CD14-positive monocyte (primary cell): ENCODE data around the gene PRKD3. TPM values are rescaled to one million over a fixed set of nuclear protein-coding genes. Genes with fewer than 3 reads are reported as not detected.

Experiments used
- DNase-seq, 3 donors: peaks; one replicate each; pipeline ENCODE4 v3.0.0-alpha.2; 2011 to 2022
- H2AFZ ChIP-seq: 2 replicates; pipeline ENCODE4 v1.6.0; 2012; ENCODE audit warnings: mild to moderate bottlenecking, low read depth, low read length, inconsistent platforms; ENCODE audit not compliant: insufficient read depth, poor library complexity, severe bottlenecking
- H3K27ac ChIP-seq, 2 donors: 1 replicate in 1 of 2; 2 replicates in 1 of 2; pipeline ENCODE4 v1.5.1; 2012 to 2013; ENCODE audit warnings: low read length in 2 of 2, control low read depth in 1 of 2, inconsistent platforms in 1 of 2, low read depth in 1 of 2, mild to moderate bottlenecking in 1 of 2
- H3K27me3 ChIP-seq, 2 donors: one replicate each; pipeline versions ENCODE4 v1.6.0 to v1.6.1; 2011 to 2013; ENCODE audit warnings: low read length in 2 of 2; ENCODE audit not compliant: control insufficient read depth in 2 of 2, insufficient read depth in 2 of 2
- H3K36me3 ChIP-seq, 2 donors: replicated peaks in 1 of 2; 1 replicate in 1 of 2; 2 replicates in 1 of 2; pipeline versions ENCODE4 v1.5.1 to v1.6.1; 2012 to 2013; ENCODE audit warnings: low read length in 2 of 2, control low read depth in 1 of 2, inconsistent platforms in 1 of 2, mild to moderate bottlenecking in 1 of 2; ENCODE audit not compliant: insufficient read depth in 2 of 2, control insufficient read depth in 1 of 2
- H3K4me1 ChIP-seq, 2 donors: 1 replicate in 1 of 2; 2 replicates in 1 of 2; pipeline versions ENCODE4 v1.5.1 to v1.6.1; 2012 to 2013; ENCODE audit warnings: low read length in 2 of 2, control low read depth in 1 of 2, inconsistent platforms in 1 of 2, mild to moderate bottlenecking in 1 of 2, moderate library complexity in 1 of 2; ENCODE audit not compliant: insufficient read depth in 2 of 2, control insufficient read depth in 1 of 2
- H3K4me2 ChIP-seq: replicated peaks from 2 replicates; pipeline ENCODE3; 2012; ENCODE audit warnings: low read length, moderate library complexity, mild to moderate bottlenecking; ENCODE audit not compliant: poor library complexity, severe bottlenecking; ENCODE audit errors: extremely low read depth
- H3K4me3 ChIP-seq, 3 experiments: fragments of 200-600 bp in 1 of 3; sonication (generic) in 1 of 3; replicated peaks in 1 of 3; 1 replicate in 2 of 3; 2 replicates in 1 of 3; pipeline ENCODE4 v1.5.1; 2011 to 2013; ENCODE audit warnings: low read length in 3 of 3, mild to moderate bottlenecking in 3 of 3, control low read depth in 2 of 3, low read depth in 2 of 3, inconsistent platforms in 1 of 3, moderate library complexity in 1 of 3
- H3K79me2 ChIP-seq: 2 replicates; pipeline ENCODE4 v1.6.0; 2012; ENCODE audit warnings: mild to moderate bottlenecking, control low read depth, inconsistent platforms, low read length, moderate library complexity; ENCODE audit not compliant: insufficient read depth
- H3K9ac ChIP-seq: 2 replicates; pipeline ENCODE4 v1.6.0; 2017; ENCODE audit warnings: low read length, mild to moderate bottlenecking; ENCODE audit not compliant: insufficient read depth, poor library complexity, severe bottlenecking
- H3K9me3 ChIP-seq, 2 donors: replicated peaks in 1 of 2; 1 replicate in 1 of 2; 2 replicates in 1 of 2; pipeline versions ENCODE4 v1.5.1 to v1.6.1; 2012 to 2013; ENCODE audit warnings: low read length in 2 of 2, control low read depth in 1 of 2; ENCODE audit not compliant: control insufficient read depth in 1 of 2, insufficient read depth in 1 of 2
- H4K20me1 ChIP-seq: 2 replicates; pipeline ENCODE4 v1.6.0; 2012; ENCODE audit warnings: mild to moderate bottlenecking, low read length, control low read depth, moderate library complexity; ENCODE audit not compliant: insufficient read depth
- H3K27ac Mint-ChIP-seq, 7 donors: one replicate each; pipeline ENCODE4 v1.8.0; 2020; ENCODE audit warnings: mild to moderate bottlenecking in 7 of 7, mixed read lengths in 7 of 7, moderate library complexity in 6 of 7, inconsistent platforms in 2 of 7
- H3K27me3 Mint-ChIP-seq, 3 donors: one replicate each; pipeline ENCODE4 v1.8.0; 2021 to 2022; ENCODE audit warnings: low read depth in 3 of 3, mild to moderate bottlenecking in 3 of 3, mixed read lengths in 3 of 3, moderate library complexity in 3 of 3, inconsistent platforms in 1 of 3
- H3K36me3 Mint-ChIP-seq, 2 donors: one replicate each; pipeline ENCODE4 v1.8.0; 2020; ENCODE audit warnings: mixed read lengths in 2 of 2, inconsistent platforms in 1 of 2, mild to moderate bottlenecking in 1 of 2
- H3K4me1 Mint-ChIP-seq: one replicate; pipeline ENCODE4 v1.8.0; 2020; ENCODE audit warnings: mild to moderate bottlenecking, mixed read lengths
- H3K4me3 Mint-ChIP-seq, 2 donors: one replicate each; pipeline ENCODE4 v1.8.0; 2020; ENCODE audit warnings: mild to moderate bottlenecking in 2 of 2, mixed read lengths in 2 of 2, moderate library complexity in 1 of 2
- H3K9me3 Mint-ChIP-seq, 7 donors: one replicate each; pipeline ENCODE4 v1.8.0; 2020 to 2022; ENCODE audit warnings: mixed read lengths in 7 of 7, mild to moderate bottlenecking in 6 of 7, moderate library complexity in 6 of 7, inconsistent platforms in 2 of 7
- WGBS: methylation state at CpG from one replicate; pipeline ENCODE4 v1.1.5; 2013; ENCODE audit warnings: missing lambda C conversion rate; ENCODE audit not compliant: insufficient coverage; 5-methylcytosine and 5-hydroxymethylcytosine counted together
- intact Hi-C, 2 donors: fragments of 100-400 bp; cut with micrococcal nuclease; formaldehyde crosslinking; loops; one replicate each; pipeline versions ENCODE4 v1.15.0 to v1.15.1; 2023
- polyA plus RNA-seq, 3 donors: library from polyadenylated mRNA; depleted of rRNA in 1 of 3; unstranded in 2 of 3; stranded (reverse) in 1 of 3; fragments of 300-500 nt in 2 of 3; fragments of >200 nt in 1 of 3; fragmentation: Illumina TruSeq in 2 of 3; gene quantifications; 1 replicate in 2 of 3; 2 replicates in 1 of 3; pipeline ENCODE4 v1.2.3, GENCODE V29; 2012 to 2021
- TF ChIP-seq, protein P1 (sequence below): fragments of 200-600 bp; IDR thresholded peaks from one replicate; pipeline ENCODE4 v1.8.0; 2022; ENCODE audit warnings: antibody characterized with exemption, mild to moderate bottlenecking

Gene PRKD3
- polyA plus RNA-seq, 3 donors, result 14.2 to 17.5 (median 16.9) TPM

DNA sequence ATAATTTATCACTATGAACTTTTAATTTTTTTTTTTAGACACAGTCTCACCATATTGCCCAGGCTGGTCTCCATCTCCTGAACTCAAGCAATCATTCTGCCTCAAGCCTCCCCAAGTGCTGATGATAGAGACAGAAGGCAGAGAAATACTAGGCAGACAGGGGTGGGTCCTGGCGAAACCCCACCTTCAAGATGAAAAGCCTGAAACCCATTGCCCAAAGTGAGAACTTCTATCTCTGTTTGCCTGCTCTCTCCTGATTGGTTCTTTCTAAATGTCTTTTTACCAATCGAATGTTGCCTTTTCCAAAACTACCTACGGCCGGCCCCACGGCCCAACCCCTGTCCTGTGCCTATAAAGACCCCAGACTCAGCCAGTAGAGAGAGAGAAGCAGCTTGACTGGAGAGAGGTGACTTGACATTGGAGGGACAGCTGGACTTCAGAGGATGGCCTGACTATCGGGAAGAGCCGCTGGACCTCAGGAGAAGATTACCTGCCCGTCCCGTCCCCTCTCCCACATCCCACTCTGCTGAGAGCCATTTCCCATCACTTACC is 21.9 kb downstream of the PRKD3 start:
- no peak overlapping the region for H3K4me2 ChIP-seq
- H3K27ac ChIP-seq, result no peak overlapping the region
- no peak for DNase-seq
- peaks cover 100% of the 10 kb centered on the region for H3K79me2 ChIP-seq
- no peaks in the 10 kb centered on the region for H3K27me3 ChIP-seq
- H3K9me3 ChIP-seq, result no peaks in the 10 kb centered on the region
- H3K9ac ChIP-seq, result no peak overlapping the region
- Mint-ChIP-seq H3K4me3 (no peak overlapping the region), H3K27ac (peak overlapping the region in 2 of 7 donors; percentile 61 to 84), H3K27me3 (no peaks in the 10 kb centered on the region), H3K36me3 (peaks cover 11 to 27% of the 10 kb centered on the region in 2 donors), H3K9me3 (peaks cover 0 to 3% (median 0%) of the 10 kb centered on the region in 7 donors), H3K4me1 (peaks cover 15% of the 10 kb centered on the region)
- no peak overlapping the region for H3K4me3 ChIP-seq
- peaks cover 63% of the 10 kb centered on the region for H4K20me1 ChIP-seq
- intact Hi-C loops, result no loop called here
- H2AFZ ChIP-seq, result no peak overlapping the region
- 95% methylated on average over 4 of the region's 9 CpGs for WGBS
- peaks cover 0 to 5% of the 10 kb centered on the region in 2 donors for H3K4me1 ChIP-seq
- peaks cover 0 to 7% of the 10 kb centered on the region in 2 donors for H3K36me3 ChIP-seq
- TF ChIP-seq, protein P1, sequence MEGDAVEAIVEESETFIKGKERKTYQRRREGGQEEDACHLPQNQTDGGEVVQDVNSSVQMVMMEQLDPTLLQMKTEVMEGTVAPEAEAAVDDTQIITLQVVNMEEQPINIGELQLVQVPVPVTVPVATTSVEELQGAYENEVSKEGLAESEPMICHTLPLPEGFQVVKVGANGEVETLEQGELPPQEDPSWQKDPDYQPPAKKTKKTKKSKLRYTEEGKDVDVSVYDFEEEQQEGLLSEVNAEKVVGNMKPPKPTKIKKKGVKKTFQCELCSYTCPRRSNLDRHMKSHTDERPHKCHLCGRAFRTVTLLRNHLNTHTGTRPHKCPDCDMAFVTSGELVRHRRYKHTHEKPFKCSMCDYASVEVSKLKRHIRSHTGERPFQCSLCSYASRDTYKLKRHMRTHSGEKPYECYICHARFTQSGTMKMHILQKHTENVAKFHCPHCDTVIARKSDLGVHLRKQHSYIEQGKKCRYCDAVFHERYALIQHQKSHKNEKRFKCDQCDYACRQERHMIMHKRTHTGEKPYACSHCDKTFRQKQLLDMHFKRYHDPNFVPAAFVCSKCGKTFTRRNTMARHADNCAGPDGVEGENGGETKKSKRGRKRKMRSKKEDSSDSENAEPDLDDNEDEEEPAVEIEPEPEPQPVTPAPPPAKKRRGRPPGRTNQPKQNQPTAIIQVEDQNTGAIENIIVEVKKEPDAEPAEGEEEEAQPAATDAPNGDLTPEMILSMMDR, result no peak

DNA sequence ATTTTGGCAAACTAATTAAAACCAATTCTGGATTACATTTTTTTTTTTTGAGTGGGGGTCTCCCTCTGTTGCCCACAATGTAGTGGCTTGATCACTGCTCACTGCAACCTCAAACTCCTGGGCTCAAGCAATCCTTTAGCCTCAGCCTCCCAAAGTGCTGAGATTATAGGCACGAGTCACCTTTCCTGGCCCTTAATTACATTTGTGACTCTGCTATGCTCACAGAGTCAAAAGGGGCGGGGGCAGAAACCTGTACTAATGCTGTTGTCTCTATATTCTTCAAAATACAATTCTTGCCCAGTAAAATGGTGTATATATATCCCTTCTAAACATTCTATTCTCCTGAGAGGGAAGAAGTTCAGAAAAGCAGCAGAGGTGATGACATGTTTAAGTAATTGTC is 23.2 kb downstream of the PRKD3 start:
- Mint-ChIP-seq H3K36me3 (peaks cover 11 to 24% of the 10 kb centered on the region in 2 donors), H3K4me1 (peaks cover 11% of the 10 kb centered on the region), H3K27ac (no peak overlapping the region), H3K9me3 (peaks cover 0 to 3% (median 0%) of the 10 kb centered on the region in 7 donors), H3K27me3 (no peaks in the 10 kb centered on the region), H3K4me3 (no peak overlapping the region)
- no peak overlapping the region for H3K4me3 ChIP-seq
- H3K4me2 ChIP-seq, result no peak overlapping the region
- H3K36me3 ChIP-seq, result peaks cover 0 to 7% of the 10 kb centered on the region in 2 donors
- H4K20me1 ChIP-seq, result peaks cover 61% of the 10 kb centered on the region
- H2AFZ ChIP-seq, result no peak overlapping the region
- no peak overlapping the region for H3K9ac ChIP-seq
- intact Hi-C loops, result no loop called here
- WGBS, result no CpG with 5 or more reads among the region's 2 CpGs
- H3K27ac ChIP-seq, result no peak overlapping the region
- TF ChIP-seq, protein P1, result no peak
- no peak for DNase-seq
- H3K79me2 ChIP-seq, result peaks cover 96% of the 10 kb centered on the region
- H3K9me3 ChIP-seq, result no peaks in the 10 kb centered on the region
- H3K27me3 ChIP-seq, result no peaks in the 10 kb centered on the region
- H3K4me1 ChIP-seq, result no peaks in the 10 kb centered on the region
